ENCODE measurements around the gene MRPS26.

The MRPS26 gene

GRCh38 chr20:3077618-3078134, 31.8 kb downstream of the MRPS26 start:
- no peaks in the 10 kb centered on the region for H3K9me3 ChIP-seq (ENCODE audit: insufficient read depth, low read length)
- TF ChIP-seq, protein P1, sequence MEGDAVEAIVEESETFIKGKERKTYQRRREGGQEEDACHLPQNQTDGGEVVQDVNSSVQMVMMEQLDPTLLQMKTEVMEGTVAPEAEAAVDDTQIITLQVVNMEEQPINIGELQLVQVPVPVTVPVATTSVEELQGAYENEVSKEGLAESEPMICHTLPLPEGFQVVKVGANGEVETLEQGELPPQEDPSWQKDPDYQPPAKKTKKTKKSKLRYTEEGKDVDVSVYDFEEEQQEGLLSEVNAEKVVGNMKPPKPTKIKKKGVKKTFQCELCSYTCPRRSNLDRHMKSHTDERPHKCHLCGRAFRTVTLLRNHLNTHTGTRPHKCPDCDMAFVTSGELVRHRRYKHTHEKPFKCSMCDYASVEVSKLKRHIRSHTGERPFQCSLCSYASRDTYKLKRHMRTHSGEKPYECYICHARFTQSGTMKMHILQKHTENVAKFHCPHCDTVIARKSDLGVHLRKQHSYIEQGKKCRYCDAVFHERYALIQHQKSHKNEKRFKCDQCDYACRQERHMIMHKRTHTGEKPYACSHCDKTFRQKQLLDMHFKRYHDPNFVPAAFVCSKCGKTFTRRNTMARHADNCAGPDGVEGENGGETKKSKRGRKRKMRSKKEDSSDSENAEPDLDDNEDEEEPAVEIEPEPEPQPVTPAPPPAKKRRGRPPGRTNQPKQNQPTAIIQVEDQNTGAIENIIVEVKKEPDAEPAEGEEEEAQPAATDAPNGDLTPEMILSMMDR (IDR thresholded peaks at IDR 0.05; ENCODE audit: low read depth, low read length) = no peak
- TF ChIP-seq EZH2phosphoT487 (IDR thresholded peaks at IDR 0.05; ENCODE audit: low read depth) = no peak
- no peaks in the 10 kb centered on the region for H3K36me3 ChIP-seq (replicated peaks; ENCODE audit: low read depth, low read length)
- H3K27ac ChIP-seq (ENCODE audit: low read length) = no peak overlapping the region
- H3K27me3 ChIP-seq (ENCODE audit: low read depth, low read length) = peaks cover 7% of the 10 kb centered on the region; the same call in 1 of the 2 replicates
- no peaks in the 10 kb centered on the region for H3K79me2 ChIP-seq (ENCODE audit: low read length)
- H2AFZ ChIP-seq (ENCODE audit: low read depth, low read length) = peak overlapping the region; percentile 74; the same call in 1 of the 2 replicates
- H3K9ac ChIP-seq (ENCODE audit: low read length) = no peak overlapping the region
- peak overlapping the region; percentile 60 for H3K4me2 ChIP-seq (ENCODE audit: low read length)
- peak overlapping the region; percentile 57 for H3K4me3 ChIP-seq (ENCODE audit: low read length)
- no peaks in the 10 kb centered on the region for H4K20me1 ChIP-seq (ENCODE audit: insufficient read depth, low read length)
- H3K4me1 ChIP-seq (ENCODE audit: low read length) = peaks cover 8% of the 10 kb centered on the region; the same call in 1 of the 2 replicates

- peaks cover 8% of the 10 kb centered on the region; the same call in 1 of the 2 replicates for H3K4me1 ChIP-seq (ENCODE audit: low read length)
- H3K27me3 ChIP-seq (ENCODE audit: low read depth, low read length) = peaks cover 7% of the 10 kb centered on the region; the same call in 1 of the 2 replicates
- H3K4me3 ChIP-seq (ENCODE audit: low read length) = no peak overlapping the region
- no peaks in the 10 kb centered on the region for H3K79me2 ChIP-seq (ENCODE audit: low read length)
- H2AFZ ChIP-seq (ENCODE audit: low read depth, low read length) = no peak overlapping the region
- H3K9ac ChIP-seq (ENCODE audit: low read length) = no peak overlapping the region
- H4K20me1 ChIP-seq (ENCODE audit: insufficient read depth, low read length) = no peaks in the 10 kb centered on the region
- no peaks in the 10 kb centered on the region for H3K36me3 ChIP-seq (replicated peaks; ENCODE audit: low read depth, low read length)
- TF ChIP-seq, protein P1 (IDR thresholded peaks at IDR 0.05; ENCODE audit: low read depth, low read length) = no peak
- no peak for TF ChIP-seq EZH2phosphoT487 (IDR thresholded peaks at IDR 0.05; ENCODE audit: low read depth)
- H3K4me2 ChIP-seq (ENCODE audit: low read length) = no peak overlapping the region
- H3K27ac ChIP-seq (ENCODE audit: low read length) = no peak overlapping the region
- H3K9me3 ChIP-seq (ENCODE audit: insufficient read depth, low read length) = no peaks in the 10 kb centered on the region
These were observed 35.1 kb downstream of the MRPS26 start for GRCh38 chr20:3080939-3081388.

GRCh38 chr20:3081641-3082040, 35.8 kb downstream of the MRPS26 start:
- Histone ChIP-seq H3K36me3 (replicated peaks; ENCODE audit: low read depth, low read length) (no peaks in the 10 kb centered on the region), H3K9me3 (ENCODE audit: insufficient read depth, low read length) (no peaks in the 10 kb centered on the region), H4K20me1 (ENCODE audit: insufficient read depth, low read length) (no peaks in the 10 kb centered on the region), H3K4me2 (ENCODE audit: low read length) (no peak overlapping the region), H3K9ac (ENCODE audit: low read length) (no peak overlapping the region), H3K27ac (ENCODE audit: low read length) (no peak overlapping the region), H2AFZ (ENCODE audit: low read depth, low read length) (no peak overlapping the region), H3K27me3 (ENCODE audit: low read depth, low read length) (peaks cover 7% of the 10 kb centered on the region; the same call in 1 of the 2 replicates), H3K79me2 (ENCODE audit: low read length) (no peaks in the 10 kb centered on the region), H3K4me1 (ENCODE audit: low read length) (peaks cover 8% of the 10 kb centered on the region; the same call in 1 of the 2 replicates), H3K4me3 (ENCODE audit: low read length) (no peak overlapping the region)
- TF ChIP-seq, protein P1 (IDR thresholded peaks at IDR 0.05; ENCODE audit: low read depth, low read length) = no peak
- no peak for TF ChIP-seq EZH2phosphoT487 (IDR thresholded peaks at IDR 0.05; ENCODE audit: low read depth)

GRCh38 chr20:3082306-3082951, 36.6 kb downstream of the MRPS26 start:
- TF ChIP-seq, protein P1 (IDR thresholded peaks at IDR 0.05; ENCODE audit: low read depth, low read length) = no peak
- no peak for TF ChIP-seq EZH2phosphoT487 (IDR thresholded peaks at IDR 0.05; ENCODE audit: low read depth)
- H2AFZ ChIP-seq (ENCODE audit: low read depth, low read length) = no peak overlapping the region

More at GRCh38 chr20:3082306-3082951, 36.6 kb downstream of the MRPS26 start:
- Histone ChIP-seq H3K9ac (ENCODE audit: low read length) (no peak overlapping the region), H4K20me1 (ENCODE audit: insufficient read depth, low read length) (no peaks in the 10 kb centered on the region), H3K4me2 (ENCODE audit: low read length) (no peak overlapping the region), H3K9me3 (ENCODE audit: insufficient read depth, low read length) (no peaks in the 10 kb centered on the region), H3K27me3 (ENCODE audit: low read depth, low read length) (peaks cover 7% of the 10 kb centered on the region; the same call in 1 of the 2 replicates), H3K36me3 (replicated peaks; ENCODE audit: low read depth, low read length) (no peaks in the 10 kb centered on the region), H3K4me1 (ENCODE audit: low read length) (peaks cover 5% of the 10 kb centered on the region; the same call in 1 of the 2 replicates), H3K79me2 (ENCODE audit: low read length) (no peaks in the 10 kb centered on the region), H3K4me3 (ENCODE audit: low read length) (no peak overlapping the region), H3K27ac (ENCODE audit: low read length) (no peak overlapping the region)
